ENCODE data around the gene MED29. TPM values are rescaled to one million over a fixed set of nuclear protein-coding genes. Genes with fewer than 3 reads are reported as not detected.
A peak's percentile ranks its signal among the peaks of the same experiment; 100 is the strongest.

Gene MED29
- total and polyA plus RNA-seq, 2 donors (not counting 1 experiment from before 2014, with no cell fraction given) = 23.0 to 28.9 TPM

DNA sequence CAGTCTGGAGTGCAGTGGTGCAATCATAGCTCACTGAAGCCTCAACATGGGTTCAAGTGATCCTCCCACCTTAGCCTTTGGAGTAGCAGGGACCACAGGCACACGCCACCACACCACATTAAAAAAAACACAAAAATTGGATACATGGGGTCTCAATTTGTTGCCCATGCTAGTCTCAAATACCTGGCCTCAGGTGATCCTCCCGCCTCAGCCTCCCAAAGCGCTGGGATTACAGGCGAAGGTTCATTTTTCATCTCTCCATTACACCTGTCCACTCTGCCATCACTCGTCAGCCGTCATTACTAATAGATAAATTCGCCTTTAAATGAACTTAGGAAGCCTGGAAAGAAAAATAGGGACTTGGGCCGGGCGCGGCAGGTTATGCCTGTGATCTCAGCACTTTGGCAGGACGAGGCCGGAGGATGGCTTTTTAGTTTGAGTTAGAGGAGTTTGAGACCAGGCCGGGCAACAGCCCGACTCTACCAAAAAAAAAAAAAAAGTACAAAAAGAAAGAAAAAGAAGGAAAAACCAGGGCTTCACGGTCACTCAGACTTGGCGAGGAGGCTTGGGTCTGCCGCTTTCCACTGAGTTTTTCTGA, 53.5 kb downstream of the MED29 start:
- H2AFZ ChIP-seq (ENCODE audit: low read length) = no peak overlapping the region
- peak; percentile 32 to 38 for DNase-seq (ENCODE audit: low read depth in 2 of 2)

DNA sequence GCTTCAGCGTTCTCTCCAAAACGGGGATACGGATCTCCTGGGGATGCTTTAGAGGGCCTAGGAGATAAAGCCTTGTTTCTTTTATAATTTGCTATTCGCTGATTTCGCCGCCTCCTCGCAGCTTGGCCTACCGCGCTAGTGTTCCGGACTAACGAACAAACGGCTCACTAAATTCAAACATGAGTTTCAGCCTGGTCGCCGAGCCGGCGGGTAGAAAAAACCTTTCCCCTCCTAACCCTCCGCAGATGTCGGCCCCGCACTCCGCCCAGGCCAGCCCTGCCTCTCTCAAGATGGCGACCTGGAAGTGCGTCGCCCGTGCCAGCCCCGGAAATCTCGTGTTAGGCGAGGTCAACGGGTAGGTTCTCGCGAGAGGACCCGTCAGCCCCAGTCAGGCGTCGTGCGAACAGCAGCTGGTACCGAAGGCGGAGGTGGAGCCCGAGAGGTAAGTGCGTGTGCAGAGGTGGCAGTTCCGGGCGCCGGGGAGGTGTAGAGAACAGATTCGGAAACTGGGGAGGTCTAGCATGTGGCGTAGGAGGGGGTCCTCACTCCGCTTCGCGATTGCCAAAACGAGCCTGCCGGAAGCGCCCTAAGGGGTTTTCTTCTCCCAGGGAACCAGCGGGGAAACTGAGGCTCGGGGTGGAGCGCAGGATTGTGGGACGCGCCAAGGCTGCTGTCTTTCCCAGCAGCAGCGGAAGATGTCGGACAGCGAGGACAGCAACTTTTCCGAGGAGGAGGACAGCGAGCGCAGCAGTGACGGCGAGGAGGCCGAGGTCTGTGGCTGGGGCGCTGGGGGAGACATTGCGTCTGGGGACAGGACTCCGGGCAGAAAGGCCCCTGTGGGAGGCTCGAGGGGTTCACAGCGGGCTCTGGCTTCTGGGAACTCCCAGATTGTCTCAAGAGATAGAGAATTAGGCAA, 54.3 kb downstream of the MED29 start, which contains the start of gene SUPT5H:
TSS of gene SUPT5H (plus strand) at position 387 of the 916 bp plus-strand sequence. CDS start at position 696, 309 bp downstream.
- peak within 1 kb of the TSS; percentile 95 for H3K4me2 ChIP-seq (ENCODE audit: extremely low read depth, insufficient read depth, low read length)
- peak within 1 kb of the TSS; percentile 84 for H3K9ac ChIP-seq (ENCODE audit: insufficient read depth, low read length)
- H2AFZ ChIP-seq (ENCODE audit: low read length) = peak within 1 kb of the TSS; percentile 72
- H3K36me3 ChIP-seq (ENCODE audit: control insufficient read depth, insufficient read depth, low read length) = peaks cover 4% of the 10 kb centered on the region
- peak within 1 kb of the TSS; percentile 88 for H3K27ac ChIP-seq (ENCODE audit: insufficient read depth, low read length)
- H3K4me1 ChIP-seq (ENCODE audit: control insufficient read depth, extremely low read depth, insufficient read depth, low read length) = peaks cover 13% of the 10 kb centered on the region
- DNase-seq (ENCODE audit: low read depth in 2 of 2) = peak; percentile 95 to 97
- H4K20me1 ChIP-seq (ENCODE audit: control insufficient read depth, extremely low read depth, insufficient read depth, low read length) = no peaks in the 10 kb centered on the region
- TF ChIP-seq EZH2 (IDR thresholded peaks at IDR 0.05; ENCODE audit: low read length, missing control alignments) = no peak
- TF ChIP-seq, protein P1, sequence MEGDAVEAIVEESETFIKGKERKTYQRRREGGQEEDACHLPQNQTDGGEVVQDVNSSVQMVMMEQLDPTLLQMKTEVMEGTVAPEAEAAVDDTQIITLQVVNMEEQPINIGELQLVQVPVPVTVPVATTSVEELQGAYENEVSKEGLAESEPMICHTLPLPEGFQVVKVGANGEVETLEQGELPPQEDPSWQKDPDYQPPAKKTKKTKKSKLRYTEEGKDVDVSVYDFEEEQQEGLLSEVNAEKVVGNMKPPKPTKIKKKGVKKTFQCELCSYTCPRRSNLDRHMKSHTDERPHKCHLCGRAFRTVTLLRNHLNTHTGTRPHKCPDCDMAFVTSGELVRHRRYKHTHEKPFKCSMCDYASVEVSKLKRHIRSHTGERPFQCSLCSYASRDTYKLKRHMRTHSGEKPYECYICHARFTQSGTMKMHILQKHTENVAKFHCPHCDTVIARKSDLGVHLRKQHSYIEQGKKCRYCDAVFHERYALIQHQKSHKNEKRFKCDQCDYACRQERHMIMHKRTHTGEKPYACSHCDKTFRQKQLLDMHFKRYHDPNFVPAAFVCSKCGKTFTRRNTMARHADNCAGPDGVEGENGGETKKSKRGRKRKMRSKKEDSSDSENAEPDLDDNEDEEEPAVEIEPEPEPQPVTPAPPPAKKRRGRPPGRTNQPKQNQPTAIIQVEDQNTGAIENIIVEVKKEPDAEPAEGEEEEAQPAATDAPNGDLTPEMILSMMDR (conservative IDR thresholded peaks at IDR 0.05 in 1 of 2, IDR thresholded peaks at IDR 0.05 in 1 of 2; ENCODE audit: low read depth in 1 of 2, low read length in 2 of 2) = no peak
- no peaks in the 10 kb centered on the region for H3K9me3 ChIP-seq (ENCODE audit: control insufficient read depth, insufficient read depth, low read depth, low read length)
- H3K4me3 ChIP-seq (replicated peaks in 1 of 4; ENCODE audit: control extremely low read depth in 1 of 4, insufficient read depth in 1 of 4, low read depth in 3 of 4, low read length in 4 of 4) = peak within 1 kb of the TSS; percentile 51 to 99 (median 79)
- H3K27me3 ChIP-seq (ENCODE audit: control insufficient read depth, insufficient read depth, low read length) = no peaks in the 10 kb centered on the region
- peaks cover 57% of the 10 kb centered on the region for H3K79me2 ChIP-seq (ENCODE audit: control insufficient read depth, insufficient read depth, low read length)

More for the DNA sequence above, 53.5 kb downstream of the MED29 start:
- Histone ChIP-seq H3K4me2 (ENCODE audit: extremely low read depth, insufficient read depth, low read length) (peak overlapping the region; percentile 95), H3K27me3 (ENCODE audit: control insufficient read depth, insufficient read depth, low read length) (no peaks in the 10 kb centered on the region), H3K9ac (ENCODE audit: insufficient read depth, low read length) (peak overlapping the region; percentile 84), H3K4me3 (replicated peaks in 1 of 4; ENCODE audit: control extremely low read depth in 1 of 4, insufficient read depth in 1 of 4, low read depth in 3 of 4, low read length in 4 of 4) (peak overlapping the region; percentile 51 to 99 (median 79)), H3K36me3 (ENCODE audit: control insufficient read depth, insufficient read depth, low read length) (peaks cover 2% of the 10 kb centered on the region), H3K9me3 (ENCODE audit: control insufficient read depth, insufficient read depth, low read depth, low read length) (no peaks in the 10 kb centered on the region), H3K4me1 (ENCODE audit: control insufficient read depth, extremely low read depth, insufficient read depth, low read length) (peaks cover 13% of the 10 kb centered on the region), H3K79me2 (ENCODE audit: control insufficient read depth, insufficient read depth, low read length) (peaks cover 49% of the 10 kb centered on the region), H4K20me1 (ENCODE audit: control insufficient read depth, extremely low read depth, insufficient read depth, low read length) (no peaks in the 10 kb centered on the region), H3K27ac (ENCODE audit: insufficient read depth, low read length) (peak overlapping the region; percentile 88)
- no peak for TF ChIP-seq EZH2 (IDR thresholded peaks at IDR 0.05; ENCODE audit: low read length, missing control alignments)
- TF ChIP-seq, protein P1 (conservative IDR thresholded peaks at IDR 0.05 in 1 of 2, IDR thresholded peaks at IDR 0.05 in 1 of 2; ENCODE audit: low read depth in 1 of 2, low read length in 2 of 2) = no peak
